ENCODE measurements around the gene RAB9B.

The RAB9B gene

DNA sequence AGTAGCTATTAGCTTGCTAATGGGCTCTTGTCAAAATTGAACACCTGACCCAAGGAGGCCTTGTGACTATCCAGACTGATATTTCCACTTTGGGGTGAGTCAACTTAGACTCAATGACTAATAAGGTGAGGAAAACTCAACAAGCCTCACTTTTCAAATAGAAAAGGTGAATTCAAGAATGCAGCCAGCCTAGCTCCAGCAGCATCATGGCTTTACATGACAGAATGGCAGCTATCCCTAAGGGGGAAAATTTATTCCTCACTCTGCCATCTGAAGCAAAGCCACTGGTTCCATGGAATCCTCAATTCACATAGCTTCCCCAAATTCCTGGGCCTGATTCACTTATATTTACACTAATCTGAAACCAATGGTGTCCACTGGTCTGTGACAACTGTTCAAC is 29.1 kb upstream of the RAB9B start:
- no peak for DNase-seq (ENCODE audit: low spot score)
- TF ChIP-seq, protein P1, sequence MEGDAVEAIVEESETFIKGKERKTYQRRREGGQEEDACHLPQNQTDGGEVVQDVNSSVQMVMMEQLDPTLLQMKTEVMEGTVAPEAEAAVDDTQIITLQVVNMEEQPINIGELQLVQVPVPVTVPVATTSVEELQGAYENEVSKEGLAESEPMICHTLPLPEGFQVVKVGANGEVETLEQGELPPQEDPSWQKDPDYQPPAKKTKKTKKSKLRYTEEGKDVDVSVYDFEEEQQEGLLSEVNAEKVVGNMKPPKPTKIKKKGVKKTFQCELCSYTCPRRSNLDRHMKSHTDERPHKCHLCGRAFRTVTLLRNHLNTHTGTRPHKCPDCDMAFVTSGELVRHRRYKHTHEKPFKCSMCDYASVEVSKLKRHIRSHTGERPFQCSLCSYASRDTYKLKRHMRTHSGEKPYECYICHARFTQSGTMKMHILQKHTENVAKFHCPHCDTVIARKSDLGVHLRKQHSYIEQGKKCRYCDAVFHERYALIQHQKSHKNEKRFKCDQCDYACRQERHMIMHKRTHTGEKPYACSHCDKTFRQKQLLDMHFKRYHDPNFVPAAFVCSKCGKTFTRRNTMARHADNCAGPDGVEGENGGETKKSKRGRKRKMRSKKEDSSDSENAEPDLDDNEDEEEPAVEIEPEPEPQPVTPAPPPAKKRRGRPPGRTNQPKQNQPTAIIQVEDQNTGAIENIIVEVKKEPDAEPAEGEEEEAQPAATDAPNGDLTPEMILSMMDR (IDR thresholded peaks at IDR 0.05; ENCODE audit: extremely low read depth, missing control alignments), result no peak

DNA sequence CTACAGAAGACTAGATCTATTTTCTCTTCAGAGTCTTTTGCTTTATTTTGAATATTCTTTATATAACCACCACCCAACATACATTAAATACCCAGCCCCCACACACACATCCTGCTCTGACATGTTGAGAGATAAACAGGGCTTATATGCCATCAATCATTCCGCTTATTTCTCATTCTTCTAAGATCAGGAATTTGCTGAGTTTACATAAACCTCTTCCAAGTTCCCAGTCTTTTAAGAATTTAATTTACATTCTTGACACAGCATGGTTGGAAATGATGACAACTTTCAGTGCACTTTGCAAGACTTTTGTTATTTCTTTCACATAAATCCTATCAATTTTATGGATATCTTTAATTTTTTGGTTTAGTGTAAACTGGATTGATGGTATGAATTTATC is 17.5 kb upstream of the RAB9B start:
- TF ChIP-seq, protein P1 (IDR thresholded peaks at IDR 0.05; ENCODE audit: extremely low read depth, missing control alignments), result no peak

DNA sequence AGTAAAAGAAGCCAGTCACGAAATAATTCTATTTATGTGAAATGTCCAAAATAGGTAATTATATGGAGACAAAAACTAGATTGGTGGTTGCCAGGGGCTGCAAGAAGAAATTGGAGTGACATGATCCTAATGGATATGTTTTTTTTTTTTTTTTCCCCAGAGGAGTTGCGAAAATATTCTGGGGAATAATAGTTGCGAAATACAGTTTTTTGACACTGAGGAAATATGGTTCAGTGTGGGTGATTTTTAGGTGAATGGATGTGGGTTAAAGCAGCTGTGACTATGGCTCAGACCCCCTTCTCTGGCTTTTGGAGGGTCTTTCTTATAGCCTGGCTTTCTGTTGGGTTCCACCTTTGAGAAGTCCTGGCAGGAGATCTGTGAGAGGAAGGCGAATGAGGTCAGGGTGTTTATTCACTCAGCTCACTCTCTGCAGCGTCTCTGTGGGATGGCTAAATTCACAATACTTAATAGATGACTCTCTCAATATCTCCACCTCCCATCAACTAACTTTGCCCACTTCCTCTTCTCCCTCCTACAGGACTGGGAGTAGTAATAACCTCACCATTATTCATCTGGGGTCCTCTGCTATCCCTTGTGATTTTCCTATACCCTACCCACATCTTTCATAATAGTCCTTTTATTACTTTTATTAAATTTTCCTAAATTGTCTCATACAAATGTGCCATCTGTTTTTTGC is 15.3 kb upstream of the RAB9B start:
- TF ChIP-seq, protein P1 (IDR thresholded peaks at IDR 0.05; ENCODE audit: extremely low read depth, missing control alignments), result no peak
- DNase-seq (ENCODE audit: low spot score), result no peak

More for the DNA sequence above, 17.5 kb upstream of the RAB9B start:
- DNase-seq (ENCODE audit: low spot score), result no peak

DNA sequence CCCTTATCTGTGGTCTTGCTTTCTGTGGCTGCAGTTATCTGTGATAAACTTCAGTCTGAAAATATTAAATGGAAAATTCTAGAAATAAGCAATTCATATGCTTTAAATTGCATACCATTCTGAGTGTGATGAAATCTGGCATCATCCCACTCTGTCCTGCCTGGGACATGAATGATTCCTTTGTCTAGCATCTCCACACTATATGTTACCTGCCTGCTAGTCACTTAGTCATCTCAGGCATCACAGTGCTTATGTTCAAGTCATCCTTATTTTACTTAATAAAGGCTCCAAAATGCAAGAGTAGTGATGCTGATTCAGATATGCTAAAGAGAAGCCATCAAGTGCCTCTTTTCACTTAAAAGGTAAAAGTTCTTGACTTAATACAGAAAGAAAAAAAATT is 14.3 kb upstream of the RAB9B start:
- DNase-seq (ENCODE audit: low spot score), result no peak
- TF ChIP-seq, protein P1 (IDR thresholded peaks at IDR 0.05; ENCODE audit: extremely low read depth, missing control alignments), result no peak

DNA sequence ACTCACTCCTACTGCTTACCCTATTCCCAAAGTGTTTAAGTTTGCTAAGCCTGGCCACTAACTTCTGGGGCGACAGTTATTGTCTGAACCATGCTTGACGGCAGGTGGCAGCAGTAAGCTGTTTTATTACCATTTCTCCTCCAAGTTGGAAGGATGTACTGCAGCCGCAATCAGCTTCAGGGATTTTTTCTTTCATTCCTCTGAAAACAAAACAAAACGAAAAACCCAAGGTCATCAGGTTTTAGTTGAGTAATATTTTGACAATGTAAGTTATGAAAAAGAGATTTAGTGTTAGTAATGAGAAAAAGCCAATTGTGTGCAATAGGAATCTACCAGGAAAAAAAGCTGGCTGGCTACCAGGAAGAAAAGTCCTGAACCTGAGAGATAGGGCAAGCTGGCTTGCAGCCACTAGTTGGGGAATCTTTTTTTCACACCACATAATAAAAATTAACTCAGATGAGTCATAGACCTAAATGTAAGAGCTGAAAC is 13.2 kb upstream of the RAB9B start:
- TF ChIP-seq, protein P1 (IDR thresholded peaks at IDR 0.05; ENCODE audit: extremely low read depth, missing control alignments), result peak; percentile 15
- peak; percentile 31 for DNase-seq (ENCODE audit: low spot score)

DNA sequence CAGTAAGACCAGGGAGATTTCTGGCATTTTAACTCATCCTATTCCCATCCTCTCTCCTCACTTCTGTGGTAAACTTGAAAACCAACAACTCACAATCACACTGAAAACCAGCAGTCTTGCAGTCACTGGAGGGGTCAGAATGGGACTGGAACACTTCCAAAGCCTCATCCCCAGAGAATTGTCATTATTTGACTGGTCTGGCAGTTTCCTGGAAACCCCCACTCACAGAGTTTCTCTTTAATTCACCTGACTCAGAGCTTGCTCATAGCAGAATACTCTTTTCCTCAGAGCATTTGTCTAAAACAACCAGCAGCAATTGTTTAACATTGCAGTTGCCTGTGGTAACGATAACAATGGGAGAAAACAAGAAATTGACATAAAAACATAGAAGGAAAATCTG is 7.3 kb upstream of the RAB9B start:
- TF ChIP-seq, protein P1 (IDR thresholded peaks at IDR 0.05; ENCODE audit: extremely low read depth, missing control alignments), result no peak

DNA sequence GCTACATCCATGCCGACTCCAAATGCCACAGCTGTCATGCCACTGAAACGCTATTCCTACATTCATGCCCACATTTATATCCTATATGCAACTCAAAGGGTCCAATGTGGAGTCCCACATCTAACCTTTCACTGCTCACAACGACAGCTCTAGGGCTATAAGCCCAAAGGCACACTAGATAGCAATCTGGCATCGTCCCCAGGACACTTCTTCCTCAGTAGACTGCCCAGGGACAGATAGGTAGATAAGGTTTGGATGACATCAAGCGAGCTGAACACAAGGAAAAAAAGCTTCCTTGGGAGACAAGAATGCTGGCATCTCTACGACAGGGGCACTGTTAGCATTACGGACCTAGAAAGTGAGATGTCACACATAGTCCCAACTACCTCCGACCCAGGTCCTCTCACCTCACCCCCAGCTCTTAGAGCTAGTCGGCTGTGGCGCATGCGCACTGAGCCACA is 685 bp downstream of the RAB9B start:
- DNase-seq (ENCODE audit: low spot score), result peak; percentile 8
- TF ChIP-seq, protein P1 (IDR thresholded peaks at IDR 0.05; ENCODE audit: extremely low read depth, missing control alignments), result no peak

More for the DNA sequence above, 7.3 kb upstream of the RAB9B start:
- DNase-seq (ENCODE audit: low spot score), result no peak

All from GM20000 (cell line).